ENCODE results near the gene TMEM218.

GRCh38 chr11:125102025-125102424, 9.4 kb downstream of the TMEM218 start:
- TF ChIP-seq CTCF (IDR thresholded peaks at IDR 0.05), result no peak
- no peak for TF ChIP-seq POLR2A (IDR thresholded peaks at IDR 0.05)

Data from thyroid gland (tissue), 4 donors.